NT2/D1 (cell line): ENCODE data around the gene CEP85L.

Experiments
- DNase-seq: peaks from one replicate; pipeline ENCODE4 v3.0.0-alpha.2; 2011; ENCODE audit warnings: low read depth, low spot score
- H3K27me3 ChIP-seq: 2 replicates; pipeline ENCODE4 v1.6.0; 2011; ENCODE audit warnings: mild to moderate bottlenecking; ENCODE audit not compliant: insufficient read length, insufficient read depth
- H3K36me3 ChIP-seq: 2 replicates; pipeline ENCODE4 v1.6.1; 2011; ENCODE audit warnings: mild to moderate bottlenecking, low read length, mixed read lengths; ENCODE audit not compliant: insufficient read depth, insufficient read length
- H3K4me1 ChIP-seq: 2 replicates; pipeline ENCODE4 v1.5.1; 2011; ENCODE audit not compliant: insufficient read depth, insufficient read length
- H3K4me3 ChIP-seq: 2 replicates; pipeline ENCODE4 v1.5.1; 2011; ENCODE audit warnings: low read depth; ENCODE audit not compliant: insufficient read length
- H3K9ac ChIP-seq: 2 replicates; pipeline ENCODE4 v1.6.0; 2011; ENCODE audit warnings: low read depth; ENCODE audit not compliant: insufficient read length
- H3K9me3 ChIP-seq: 2 replicates; pipeline ENCODE4 v1.5.1; 2011; ENCODE audit warnings: mild to moderate bottlenecking, low read length; ENCODE audit not compliant: insufficient read depth
- SUZ12 ChIP-seq: IDR thresholded peaks from 2 replicates; pipeline ENCODE4 v1.6.1; 2011; ENCODE audit not compliant: insufficient read length, insufficient read depth; ENCODE audit errors: extremely low read depth
- YY1 ChIP-seq: IDR thresholded peaks from 2 replicates; pipeline ENCODE4 v1.6.1; 2011; ENCODE audit not compliant: insufficient read length, insufficient read depth
- ZNF274 ChIP-seq: IDR thresholded peaks from 2 replicates; pipeline ENCODE4 v1.6.1; 2011; ENCODE audit warnings: mild to moderate bottlenecking, low read depth, low read length

Gene CEP85L

DNA sequence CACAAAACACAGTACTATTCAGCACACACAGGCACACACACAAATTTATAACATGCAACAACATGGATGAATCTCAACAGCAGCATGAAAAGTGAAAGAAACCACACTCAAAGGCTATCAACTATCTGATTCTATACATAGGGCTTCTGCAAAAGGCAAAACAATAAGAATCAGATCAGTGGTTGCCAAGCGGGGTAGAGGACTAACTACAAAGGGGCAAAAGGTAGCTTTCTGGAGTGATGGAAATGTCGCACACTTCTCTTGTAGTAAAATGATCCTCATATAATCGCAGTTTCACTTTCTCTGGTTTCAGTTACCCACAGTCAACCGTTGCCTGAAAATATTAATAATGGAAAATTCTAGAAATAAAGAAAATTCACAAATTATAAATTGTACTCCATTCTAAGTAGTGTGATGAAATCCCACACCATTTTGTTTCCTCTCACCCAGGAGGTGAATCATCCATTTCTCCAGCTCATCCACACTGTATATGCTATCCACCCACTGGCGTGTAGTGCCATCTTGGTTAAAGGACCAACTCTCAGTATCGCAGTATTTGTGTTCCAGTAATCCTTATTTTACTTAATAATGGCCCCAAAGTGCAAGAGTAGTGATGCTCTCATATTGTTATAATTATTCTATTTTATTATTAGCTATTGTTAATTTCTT, 116.1 kb downstream of the CEP85L start:
- DNase-seq = no peak

DNA sequence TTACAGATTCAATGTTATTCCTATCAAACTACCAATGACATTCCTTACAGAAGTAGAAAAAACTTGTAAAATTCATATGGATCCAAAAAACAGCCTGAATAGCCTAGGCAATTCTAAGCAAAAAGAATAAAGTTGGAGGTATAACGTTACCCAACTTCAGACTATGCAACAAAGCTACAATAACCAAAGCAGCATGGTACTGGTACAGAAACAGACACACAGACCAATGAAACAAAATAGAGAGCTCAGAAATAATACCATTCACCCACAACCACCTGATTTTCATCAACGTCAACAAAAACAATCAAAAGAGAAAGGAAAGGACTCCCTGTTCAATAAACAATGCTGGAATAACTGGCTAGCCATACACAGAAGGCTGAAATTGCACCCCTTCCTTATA, 120.4 kb downstream of the CEP85L start:
- H3K9me3 ChIP-seq = no peaks in the 10 kb centered on the region
- no peak overlapping the region for H3K4me3 ChIP-seq
- H3K4me1 ChIP-seq = no peaks in the 10 kb centered on the region
- H3K9ac ChIP-seq = no peak overlapping the region
- DNase-seq = no peak
- H3K36me3 ChIP-seq = no peaks in the 10 kb centered on the region
- no peak for TF ChIP-seq SUZ12
- TF ChIP-seq YY1 = no peak
- no peak for TF ChIP-seq ZNF274
- H3K27me3 ChIP-seq = no peaks in the 10 kb centered on the region

More for the DNA sequence above, 116.1 kb downstream of the CEP85L start:
- Histone ChIP-seq H3K9ac (no peak overlapping the region), H3K4me1 (no peaks in the 10 kb centered on the region), H3K9me3 (no peaks in the 10 kb centered on the region), H3K27me3 (no peaks in the 10 kb centered on the region), H3K36me3 (no peaks in the 10 kb centered on the region), H3K4me3 (no peak overlapping the region)
- TF ChIP-seq YY1 (no peak), SUZ12 (no peak), ZNF274 (no peak)

DNA sequence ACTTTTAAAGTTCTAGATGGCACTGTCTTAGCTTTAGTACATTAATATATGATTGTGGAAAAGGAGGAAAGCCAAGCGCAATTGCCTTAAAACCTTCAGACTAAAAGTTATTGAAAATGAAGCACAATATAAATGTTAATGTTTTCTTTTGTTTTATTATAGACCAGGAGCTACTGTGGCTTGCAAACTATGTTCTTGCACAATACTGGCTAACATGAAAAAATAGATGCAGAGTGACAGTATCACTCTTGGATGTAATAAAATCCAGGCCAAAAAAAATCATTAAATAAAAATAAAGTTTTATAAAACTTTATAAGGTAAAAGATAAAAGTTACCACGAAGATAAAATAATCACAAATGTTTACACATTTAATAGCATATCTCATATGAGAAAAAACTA, 121.6 kb downstream of the CEP85L start:
- H3K4me3 ChIP-seq = no peak overlapping the region
- no peak for DNase-seq
- H3K9me3 ChIP-seq = no peaks in the 10 kb centered on the region
- H3K27me3 ChIP-seq = no peaks in the 10 kb centered on the region
- no peaks in the 10 kb centered on the region for H3K4me1 ChIP-seq
- H3K9ac ChIP-seq = no peak overlapping the region
- TF ChIP-seq ZNF274 (no peak), YY1 (no peak)
- no peaks in the 10 kb centered on the region for H3K36me3 ChIP-seq

DNA sequence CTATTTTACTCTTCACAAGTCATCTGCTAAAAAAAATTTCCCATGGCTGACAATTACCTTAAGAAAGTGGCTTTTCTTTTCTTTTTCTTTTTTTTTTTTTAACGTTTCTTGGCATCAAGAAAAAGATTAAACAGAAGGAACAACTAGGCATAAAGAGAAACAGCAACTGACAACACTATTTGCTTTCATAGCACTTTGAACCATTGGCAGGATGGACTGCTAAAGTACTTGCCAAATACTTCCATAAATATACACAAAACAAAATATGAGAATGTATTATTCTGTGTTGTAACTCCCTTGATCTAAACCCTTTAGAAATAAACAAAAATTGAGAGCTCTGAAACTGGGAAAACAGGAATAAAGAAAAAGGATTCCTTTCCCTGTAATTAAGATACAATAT, 123.3 kb downstream of the CEP85L start:
- Histone ChIP-seq H3K9me3 (no peaks in the 10 kb centered on the region), H3K9ac (no peak overlapping the region), H3K27me3 (no peaks in the 10 kb centered on the region), H3K4me1 (no peaks in the 10 kb centered on the region), H3K4me3 (no peak overlapping the region), H3K36me3 (no peaks in the 10 kb centered on the region)
- TF ChIP-seq YY1 = no peak
- TF ChIP-seq ZNF274 = no peak
- no peak for TF ChIP-seq SUZ12
- no peak for DNase-seq

DNA sequence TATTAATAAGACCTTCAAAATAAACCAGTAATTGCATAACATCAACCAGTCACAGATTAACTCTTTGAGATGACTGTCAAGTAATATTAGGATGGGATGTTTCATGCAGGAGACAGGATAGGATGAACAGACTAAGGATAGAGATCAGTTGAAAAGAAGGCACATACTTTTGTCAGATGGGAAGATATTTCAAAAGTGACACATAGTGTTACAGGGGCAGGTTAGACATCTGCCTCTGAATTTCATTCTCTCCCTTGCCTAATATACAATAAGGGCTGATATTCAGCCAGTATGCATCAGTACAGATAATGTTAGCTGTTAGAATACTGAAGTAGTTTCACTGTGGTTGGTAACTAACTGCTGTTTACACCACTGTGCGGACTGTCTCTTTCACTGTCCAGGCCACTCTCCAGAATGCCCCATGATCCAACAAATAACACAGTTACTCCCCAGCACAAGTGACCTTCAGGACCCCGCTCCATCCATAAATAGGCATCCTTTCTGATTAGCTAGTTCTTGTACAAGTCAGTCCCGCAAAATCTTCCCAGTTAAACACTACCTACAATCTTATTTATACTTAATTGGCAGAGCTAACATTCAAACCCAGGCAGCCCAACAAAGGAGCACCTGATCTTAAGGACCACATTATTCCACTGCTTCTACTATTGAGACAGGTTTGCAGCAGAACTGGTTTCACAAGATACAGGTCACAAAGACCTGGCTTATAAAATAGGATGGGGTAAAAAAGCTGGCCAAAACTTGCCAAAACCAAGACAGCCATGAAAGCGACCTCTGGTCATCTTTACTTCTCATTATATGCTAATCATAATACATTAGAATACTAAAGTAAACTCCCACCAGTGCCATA, 125.2 kb downstream of the CEP85L start:
- peaks cover 2% of the 10 kb centered on the region for H3K36me3 ChIP-seq
- H3K9me3 ChIP-seq = no peaks in the 10 kb centered on the region
- no peak overlapping the region for H3K4me3 ChIP-seq
- H3K9ac ChIP-seq = no peak overlapping the region
- no peak for TF ChIP-seq ZNF274
- TF ChIP-seq SUZ12 = no peak
- no peak for TF ChIP-seq YY1
- H3K27me3 ChIP-seq = no peaks in the 10 kb centered on the region
- H3K4me1 ChIP-seq = no peaks in the 10 kb centered on the region
- no peak for DNase-seq

DNA sequence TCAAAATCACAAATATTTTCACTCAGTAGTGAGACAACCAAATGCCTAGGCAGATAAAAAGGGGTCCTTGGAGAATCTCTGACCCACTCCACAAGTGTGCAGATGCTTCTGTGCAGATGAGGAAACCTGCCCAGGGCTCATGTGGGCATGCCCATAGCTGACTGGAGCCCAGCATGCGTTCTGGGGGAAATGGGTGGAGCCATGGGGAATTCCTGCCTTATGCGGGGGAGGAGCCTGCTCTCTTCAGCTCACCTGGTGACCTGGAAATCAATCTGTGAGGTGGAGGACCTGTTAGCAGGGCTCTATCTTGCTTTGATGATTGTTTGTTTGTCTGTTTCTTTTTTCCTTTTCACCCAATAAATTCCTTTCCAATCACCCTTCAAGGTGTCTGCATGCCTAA, 126.7 kb downstream of the CEP85L start:
- Histone ChIP-seq H3K4me3 (no peak overlapping the region), H3K9ac (no peak overlapping the region), H3K9me3 (no peaks in the 10 kb centered on the region), H3K36me3 (peaks cover 2% of the 10 kb centered on the region), H3K4me1 (no peaks in the 10 kb centered on the region), H3K27me3 (no peaks in the 10 kb centered on the region)
- DNase-seq = no peak
- no peak for TF ChIP-seq YY1
- TF ChIP-seq ZNF274 = no peak
- no peak for TF ChIP-seq SUZ12

DNA sequence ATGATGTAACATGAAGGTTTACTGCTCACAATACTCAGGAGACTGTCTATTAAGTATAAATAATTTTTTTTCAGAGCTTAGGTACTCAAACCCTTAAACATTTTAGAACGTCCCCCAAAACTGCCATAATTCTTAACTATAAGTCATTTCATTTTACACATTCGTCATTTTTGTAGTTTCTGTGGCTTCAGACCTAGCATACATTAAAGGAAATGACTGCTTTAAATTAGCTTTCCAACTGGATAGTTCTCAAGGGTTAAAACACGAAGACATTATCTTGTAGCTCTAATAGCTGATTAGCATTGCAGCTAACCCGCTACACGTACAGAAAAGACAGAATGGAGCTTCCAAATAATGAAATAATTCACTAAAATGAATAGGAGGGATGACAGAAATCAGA, 128.2 kb downstream of the CEP85L start:
- no peak for TF ChIP-seq SUZ12
- TF ChIP-seq ZNF274 = no peak
- TF ChIP-seq YY1 = no peak
- H3K4me1 ChIP-seq = no peaks in the 10 kb centered on the region
- no peaks in the 10 kb centered on the region for H3K9me3 ChIP-seq
- H3K4me3 ChIP-seq = no peak overlapping the region
- peaks cover 2% of the 10 kb centered on the region for H3K36me3 ChIP-seq
- H3K9ac ChIP-seq = no peak overlapping the region
- H3K27me3 ChIP-seq = no peaks in the 10 kb centered on the region
- no peak for DNase-seq
